ENCODE measurements around the gene CCDC6.
"Not testable (repeated sequence)": the region's sequence is repeated elsewhere in the genome, so short reads cannot be mapped to it uniquely, and the experiment has no call there.

Gene CCDC6

DNA sequence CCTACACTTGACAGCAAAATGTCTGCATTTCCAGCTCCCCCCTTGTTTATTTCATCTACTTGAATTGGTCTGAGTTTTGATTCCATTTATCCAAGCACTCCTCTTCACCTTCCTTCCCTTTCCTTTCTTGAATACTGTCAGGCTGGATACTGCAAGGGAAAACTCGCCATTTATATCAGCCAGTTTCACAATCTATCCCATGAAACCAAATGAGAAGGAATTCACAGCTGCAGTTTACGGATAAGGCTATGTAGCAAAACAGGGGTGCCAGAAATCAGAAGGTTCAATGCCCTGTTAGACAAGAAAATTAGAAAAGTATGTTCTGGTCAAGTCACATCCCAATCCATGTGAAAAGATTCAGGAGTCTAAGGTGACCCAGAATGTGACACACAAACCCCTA is 28.1 kb downstream of the CCDC6 start:
- peak; percentile 6 for DNase-seq (ENCODE audit: low read depth)
- no peak for TF ChIP-seq CTCF (conservative IDR thresholded peaks at IDR 0.05; ENCODE audit: low read depth, low read length)
- H3K4me3 ChIP-seq (ENCODE audit: low read depth, low read length) = no peak overlapping the region

DNA sequence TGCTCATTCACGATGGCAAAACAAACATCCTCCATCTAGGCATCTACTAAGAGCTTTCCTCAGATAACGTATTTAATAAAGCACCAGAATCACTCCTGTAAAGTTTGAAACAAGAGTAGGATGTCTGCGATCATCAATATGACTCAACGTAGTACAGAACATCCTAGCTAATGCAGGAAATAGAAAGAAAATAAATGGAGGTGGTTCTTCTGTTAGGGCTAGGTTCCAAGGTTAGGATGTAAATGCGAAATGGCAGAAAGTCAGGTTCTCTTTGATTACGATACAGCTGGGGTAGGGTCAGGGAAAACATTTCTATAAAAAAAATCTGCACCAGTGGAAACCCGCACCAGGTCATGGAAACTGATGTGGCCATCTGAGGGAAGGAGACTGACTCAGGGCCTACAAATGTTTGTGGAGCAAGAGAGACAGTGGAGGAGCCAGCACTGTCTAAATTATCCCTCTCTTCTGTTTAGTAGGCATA is 29.1 kb downstream of the CCDC6 start:
- no peak overlapping the region for H3K4me3 ChIP-seq (ENCODE audit: low read depth, low read length)
- no peak for TF ChIP-seq CTCF (conservative IDR thresholded peaks at IDR 0.05; ENCODE audit: low read depth, low read length)
- peak; percentile 82 for DNase-seq (ENCODE audit: low read depth)

- TF ChIP-seq CTCF (conservative IDR thresholded peaks at IDR 0.05; ENCODE audit: low read depth, low read length) = no peak
- peak; percentile 34 for DNase-seq (ENCODE audit: low read depth)
- no peak overlapping the region for H3K4me3 ChIP-seq (ENCODE audit: low read depth, low read length)
Measured at GRCh38 chr10:59876695-59877094, 29.7 kb downstream of the CCDC6 start.

DNA sequence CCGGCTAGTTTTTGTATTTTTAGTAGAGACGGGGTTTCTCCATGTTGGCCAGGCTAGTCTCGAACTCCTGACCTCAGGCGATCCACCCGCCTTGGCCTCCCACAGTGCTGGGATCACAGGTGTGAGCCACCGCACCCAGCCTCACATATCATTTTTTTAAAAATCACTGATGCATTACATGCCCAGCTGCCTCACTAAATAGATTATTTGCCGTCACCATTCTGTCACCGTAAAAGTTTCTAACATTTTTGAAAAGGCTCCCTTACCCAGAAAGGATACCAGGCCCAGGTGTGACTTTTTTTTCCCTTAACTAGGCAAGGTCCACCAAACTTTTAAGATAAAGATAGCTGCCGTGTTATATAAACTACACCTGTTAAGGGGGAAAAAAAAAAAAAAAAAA is 30.1 kb downstream of the CCDC6 start:
- not testable (repeated sequence) for H3K4me3 ChIP-seq (ENCODE audit: low read depth, low read length); DNase-seq (ENCODE audit: low read depth)

DNA sequence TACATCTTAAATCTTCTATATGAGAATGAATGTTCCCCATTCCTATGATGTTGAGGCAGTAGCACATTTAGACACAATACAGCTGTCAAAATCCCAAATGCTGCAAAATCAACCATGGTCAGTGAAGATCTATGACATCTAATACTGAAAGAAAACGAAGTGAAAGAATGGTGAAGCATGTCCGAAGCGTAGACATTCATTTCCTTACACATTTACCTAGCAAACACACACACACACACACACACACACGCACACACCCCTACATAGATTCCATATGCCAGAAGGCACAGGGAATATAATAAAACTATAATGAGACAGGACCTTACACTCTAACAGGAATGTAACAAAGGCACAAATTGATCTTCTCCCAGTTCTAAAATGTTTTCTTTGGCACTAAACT is 32.5 kb downstream of the CCDC6 start:
- DNase-seq (ENCODE audit: low read depth) = no peak
- H3K4me3 ChIP-seq (ENCODE audit: low read depth, low read length) = no peak overlapping the region
- no peak for TF ChIP-seq CTCF (conservative IDR thresholded peaks at IDR 0.05; ENCODE audit: low read depth, low read length)

DNA sequence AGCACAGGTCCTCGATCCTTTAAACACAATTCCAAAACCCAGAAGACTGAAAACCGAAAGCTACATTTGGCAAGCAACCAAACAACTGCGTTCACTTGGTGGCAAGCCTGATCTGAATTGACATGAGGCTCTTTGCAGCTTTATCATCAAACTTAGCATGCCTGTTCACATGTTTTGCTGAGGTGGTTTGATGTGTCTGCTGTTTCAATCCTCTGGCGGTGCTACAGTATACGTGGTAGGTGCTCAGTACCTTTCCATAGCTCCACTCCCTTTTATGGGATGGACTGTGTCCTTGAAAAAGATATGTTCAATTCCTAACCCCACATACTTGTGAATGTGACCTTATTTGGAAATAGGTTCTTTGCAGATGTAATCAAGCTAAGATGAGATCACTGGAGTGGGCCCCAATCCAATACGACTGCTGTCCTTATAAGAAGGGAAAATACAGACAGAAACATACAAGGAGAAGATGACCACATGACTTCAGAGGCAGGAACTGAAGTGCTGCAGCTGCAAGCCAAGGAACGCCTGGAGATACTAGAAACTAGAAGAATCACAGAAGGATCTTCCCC is 33.4 kb downstream of the CCDC6 start:
- no peak for TF ChIP-seq CTCF (conservative IDR thresholded peaks at IDR 0.05; ENCODE audit: low read depth, low read length)
- H3K4me3 ChIP-seq (ENCODE audit: low read depth, low read length) = no peak overlapping the region
- peak; percentile 96 for DNase-seq (ENCODE audit: low read depth)

GRCh38 chr10:59870152-59870551 is 36.2 kb downstream of the CCDC6 start:
- no peak for DNase-seq (ENCODE audit: low read depth)
- H3K4me3 ChIP-seq (ENCODE audit: low read depth, low read length) = no peak overlapping the region

More at GRCh38 chr10:59870152-59870551, 36.2 kb downstream of the CCDC6 start:
- TF ChIP-seq CTCF (conservative IDR thresholded peaks at IDR 0.05; ENCODE audit: low read depth, low read length) = no peak
